Sigmoid colon (tissue), 4 donors: ENCODE results near the gene DIP2C.

Experiments used
- CTCF ChIP-seq, 4 experiments: fragments of 450-650 bp in 3 of 4; fragments of 200-600 bp in 1 of 4; IDR thresholded peaks; one replicate each; pipeline ENCODE4 v1.5.1; 2016 to 2019; ENCODE audit warnings: antibody characterized with exemption in 4 of 4, mild to moderate bottlenecking in 3 of 4, moderate library complexity in 2 of 4
- EP300 ChIP-seq, 4 donors: sonication (generic); formaldehyde crosslinking; IDR thresholded peaks; one replicate each; pipeline ENCODE4 v1.6.1; 2017; ENCODE audit warnings: antibody characterized with exemption in 4 of 4
- POLR2A ChIP-seq, 2 donors: fragments of 450-650 bp; IDR thresholded peaks; one replicate each; pipeline ENCODE4 v1.6.1; 2016; ENCODE audit warnings: antibody characterized with exemption in 2 of 2, mild to moderate bottlenecking in 2 of 2, moderate library complexity in 2 of 2
- POLR2AphosphoS5 ChIP-seq, 4 donors: sonication (generic); formaldehyde crosslinking; IDR thresholded peaks; one replicate each; pipeline ENCODE4 v1.6.1; 2017; ENCODE audit warnings: antibody characterized with exemption in 4 of 4

GRCh38 chr10:282294-283139 lies 407.0 kb downstream of the DIP2C start:
- TF ChIP-seq CTCF (IDR thresholded peaks at IDR 0.05) (no peak), POLR2A (IDR thresholded peaks at IDR 0.05) (no peak), POLR2AphosphoS5 (IDR thresholded peaks at IDR 0.05) (no peak), EP300 (IDR thresholded peaks at IDR 0.05) (no peak)
